HG03378 (cell line): ENCODE measurements around the gene CTIF.

Experiments
- ATAC-seq: cut with Tn5 transposase; IDR thresholded peaks from one replicate; pipeline ENCODE4 v1.9.1; 2021; ENCODE audit warnings: mild to moderate bottlenecking, moderate library complexity; ENCODE audit not compliant: unreplicated experiment

CTIF gene

DNA sequence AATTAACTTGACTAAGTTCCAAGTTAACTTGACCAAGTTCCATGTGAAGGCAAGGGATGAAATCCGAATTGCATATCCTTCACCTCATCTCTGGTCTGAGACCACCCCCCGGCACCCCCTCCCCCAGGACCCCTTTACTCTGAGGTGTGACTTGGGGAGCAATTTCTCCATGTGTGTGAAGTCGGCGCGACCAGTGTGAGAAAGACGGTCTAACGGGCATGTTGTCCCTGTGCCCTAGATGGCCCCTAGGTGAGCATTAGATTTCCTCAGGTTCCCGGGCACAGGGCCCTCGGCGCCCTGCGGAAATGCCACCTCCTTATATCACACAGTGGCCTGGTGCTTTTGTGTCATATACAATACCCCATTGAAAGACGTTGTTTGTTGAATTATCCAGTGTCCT is 137.1 kb downstream of the CTIF start:
- no peak for ATAC-seq

DNA sequence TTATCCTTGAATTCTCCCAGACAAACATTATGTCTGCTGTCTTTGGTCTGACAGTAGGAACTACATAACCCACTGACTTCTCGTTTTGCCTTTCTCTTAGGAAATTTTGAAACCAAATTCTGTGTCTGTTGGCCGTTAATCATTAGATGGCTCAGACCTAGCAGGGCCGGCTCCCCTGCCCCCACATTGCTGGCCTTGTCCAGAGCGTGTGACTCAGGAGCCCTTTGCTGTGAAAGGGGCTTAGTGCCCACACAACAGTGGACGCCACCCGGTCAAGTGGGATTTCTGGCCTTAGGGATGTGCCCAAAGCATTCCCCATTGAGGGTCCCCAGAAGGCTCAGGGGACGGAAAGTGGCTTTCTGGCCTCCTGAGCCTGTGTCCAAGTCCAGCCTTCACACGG is 137.5 kb downstream of the CTIF start:
- ATAC-seq: no peak

DNA sequence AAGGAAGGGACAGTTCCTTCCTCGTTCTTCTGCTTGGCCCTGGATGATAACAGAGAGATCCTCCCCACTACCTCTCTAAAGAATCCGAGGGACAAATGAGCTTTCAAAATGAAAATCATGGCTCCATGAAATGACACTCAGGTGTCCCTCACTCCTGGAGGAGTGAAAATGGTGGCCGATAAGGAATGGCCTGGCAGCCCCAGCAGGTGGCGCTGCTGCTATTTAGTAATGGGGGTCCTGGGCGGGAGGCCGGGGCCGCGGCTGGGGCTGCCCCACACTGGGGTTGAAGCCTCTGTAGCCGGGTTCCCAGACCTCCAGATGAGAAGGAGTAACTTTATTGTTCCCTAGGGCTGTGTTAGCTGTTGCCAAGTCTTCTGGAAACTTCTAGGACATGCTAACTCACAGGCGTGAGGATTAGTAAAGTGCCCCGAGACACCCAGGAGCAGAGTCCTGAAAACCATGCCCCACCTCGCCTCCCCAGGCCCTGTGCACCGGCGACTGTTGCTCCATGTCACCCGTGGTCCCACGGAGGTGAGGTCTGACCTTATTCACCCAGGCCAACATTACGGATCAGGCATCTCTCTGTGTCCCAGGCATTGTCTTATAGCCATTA is 138.0 kb downstream of the CTIF start:
- no peak for ATAC-seq

DNA sequence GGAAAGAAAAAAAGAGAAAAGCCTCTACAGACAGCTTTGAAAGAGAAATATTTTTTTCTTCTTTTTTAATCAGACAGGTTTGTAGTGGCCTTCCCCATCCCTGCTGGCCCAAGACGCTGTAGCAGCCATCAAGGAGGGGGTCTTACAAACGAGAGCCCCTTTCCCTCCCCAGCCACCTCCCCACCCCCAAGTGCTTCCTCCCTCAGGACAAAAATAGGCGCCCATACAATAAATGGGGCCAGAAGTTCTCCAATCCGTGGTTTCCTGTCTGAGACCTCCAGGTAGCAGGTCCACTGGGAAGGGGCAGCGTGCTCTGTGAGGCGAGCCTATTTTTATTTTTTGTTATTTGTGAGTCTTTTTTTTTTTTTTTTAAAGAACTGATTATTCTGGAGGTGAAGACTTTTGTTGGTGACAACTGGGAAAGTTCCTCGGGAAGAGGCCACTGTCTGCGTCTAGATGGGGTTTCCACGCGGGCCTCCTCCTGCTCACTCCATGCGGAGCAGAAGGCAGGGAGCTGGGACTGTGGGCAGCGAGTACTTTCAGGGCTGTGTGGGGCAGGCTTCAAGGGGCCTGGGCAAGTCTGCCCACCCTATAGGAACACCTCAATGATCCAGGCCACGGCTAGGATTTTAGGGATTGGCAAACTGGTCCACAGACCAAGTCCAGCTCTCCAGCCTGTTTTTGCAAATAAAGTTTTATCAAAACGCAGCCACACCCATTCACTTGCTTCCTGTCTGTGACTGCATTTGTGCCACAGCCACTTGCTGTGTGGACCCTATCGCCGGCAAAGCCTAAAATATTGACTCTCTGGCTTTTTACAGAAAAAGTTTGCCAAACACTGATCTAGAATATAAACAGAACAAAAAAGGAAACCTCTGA is 139.6 kb downstream of the CTIF start:
- ATAC-seq: no peak

DNA sequence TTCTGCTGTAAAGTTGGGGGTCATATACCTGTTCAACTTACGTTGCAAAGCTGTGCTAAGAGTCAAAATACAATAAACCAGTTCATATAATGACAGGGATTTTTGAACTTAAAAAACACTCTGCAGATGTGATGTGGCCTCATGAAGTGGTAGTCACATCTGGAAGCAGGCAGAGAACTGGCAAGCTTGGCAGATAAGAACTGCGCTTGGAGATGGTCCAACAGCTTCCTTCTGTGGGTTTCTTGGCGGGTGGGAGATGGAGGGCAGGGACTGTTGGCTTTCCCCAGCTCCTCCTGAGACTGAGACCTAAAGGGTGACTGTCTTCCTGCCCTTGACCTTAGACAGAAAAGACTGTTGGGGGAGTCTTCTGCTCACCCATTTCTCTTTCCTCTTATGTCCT is 140.4 kb downstream of the CTIF start:
- ATAC-seq: no peak

DNA sequence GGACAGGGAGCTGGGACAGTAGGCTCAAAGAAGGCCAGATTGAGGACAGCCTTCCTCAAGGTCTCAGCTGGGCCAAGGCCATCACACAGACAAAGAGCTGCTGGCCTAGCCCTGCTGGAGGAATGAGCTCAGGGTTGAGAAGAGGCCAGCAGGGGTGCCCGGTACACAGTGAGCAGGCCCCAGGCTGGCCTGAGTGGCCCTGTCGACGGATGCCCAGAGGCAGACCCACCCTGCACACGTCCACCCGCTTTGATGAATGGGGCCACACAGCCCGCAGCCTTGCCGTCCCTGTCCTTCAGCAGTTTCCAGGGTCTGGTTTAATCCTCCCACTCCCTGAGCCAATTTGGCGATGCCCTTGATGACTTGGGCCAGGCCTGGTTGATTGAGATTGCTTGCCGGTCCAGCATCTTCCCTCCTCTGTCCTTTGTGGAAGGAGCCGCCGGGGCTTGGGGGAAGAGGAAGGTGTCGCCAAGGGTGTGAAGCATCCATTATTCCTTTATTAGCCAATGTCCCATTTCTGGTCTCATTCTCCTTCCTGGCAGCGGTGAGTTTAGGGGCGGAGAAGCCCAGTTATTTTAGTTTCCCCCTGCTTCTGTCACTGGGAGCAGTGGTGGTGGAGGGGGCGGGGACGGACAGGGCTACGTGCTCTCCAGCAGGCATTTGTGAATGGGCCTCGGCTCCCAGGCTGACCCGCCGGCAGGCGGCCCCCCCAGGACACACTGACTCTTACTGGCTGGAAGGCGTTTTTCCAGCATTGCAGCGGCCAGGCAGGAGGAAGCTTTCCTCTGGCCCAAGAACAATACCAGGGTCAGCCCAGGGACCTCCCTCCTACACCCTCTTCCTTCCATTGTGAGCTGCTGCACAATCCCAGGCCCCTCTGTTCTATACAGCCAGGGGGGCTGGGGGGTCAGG is 141.8 kb downstream of the CTIF start:
- no peak for ATAC-seq

DNA sequence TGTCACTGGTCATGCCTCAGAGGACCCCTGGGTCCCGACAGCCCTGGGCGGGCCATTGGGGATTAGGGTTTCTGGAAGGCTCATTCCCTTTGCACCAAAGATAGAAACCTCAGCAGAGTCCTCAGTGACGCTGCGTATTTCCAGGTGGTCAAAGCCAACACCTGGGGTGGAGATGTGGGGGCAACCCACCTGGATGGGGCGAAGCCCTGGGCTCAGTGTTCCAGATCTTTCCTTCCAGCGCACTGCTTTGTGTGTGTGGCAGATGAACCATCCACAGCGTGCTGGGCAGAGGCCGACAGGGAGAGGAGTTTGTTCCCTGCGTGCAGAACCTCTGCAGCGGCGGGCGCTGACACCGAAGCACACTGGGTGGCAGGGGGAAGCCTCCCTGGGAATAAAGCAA is 143.9 kb downstream of the CTIF start:
- ATAC-seq: no peak

DNA sequence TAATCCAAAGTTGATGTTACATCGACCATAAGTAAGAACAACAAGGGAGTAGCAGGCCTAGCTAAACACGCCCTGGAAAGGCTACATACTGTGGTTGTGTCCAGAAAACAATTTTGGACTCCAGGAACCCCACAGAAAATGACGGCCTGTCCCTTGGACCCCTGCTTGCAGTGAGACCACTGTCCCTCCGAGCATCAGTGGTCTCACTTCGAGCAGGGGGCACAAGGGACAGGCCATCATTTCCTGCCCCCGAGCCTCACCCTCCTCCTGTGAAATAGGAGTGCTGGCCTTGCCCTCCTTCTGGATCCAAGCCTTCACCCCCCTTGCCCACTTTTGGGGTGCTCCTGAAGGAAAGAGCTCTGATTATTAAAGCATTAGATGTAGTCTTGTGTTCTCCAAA is 144.4 kb downstream of the CTIF start:
- ATAC-seq: no peak

DNA sequence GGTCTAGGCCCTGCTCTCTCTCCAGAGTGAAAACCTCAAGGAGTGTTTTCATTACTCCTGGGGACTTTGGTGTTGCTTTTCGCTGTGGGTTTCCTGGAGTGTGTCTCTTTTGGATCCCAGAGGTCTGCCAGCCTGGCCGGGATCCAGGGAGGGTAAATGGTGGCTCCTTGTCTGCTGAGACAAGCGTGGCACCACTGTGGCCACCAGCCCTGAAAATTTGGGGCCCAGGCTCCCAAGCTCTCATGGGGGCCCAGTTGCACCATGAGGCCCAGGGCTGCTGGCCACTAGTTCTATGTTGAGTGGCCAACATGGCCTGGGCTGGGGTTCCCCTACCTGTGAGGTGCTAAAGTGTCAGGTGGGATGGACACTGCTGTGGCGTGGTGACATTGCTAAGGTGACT is 144.8 kb downstream of the CTIF start:
- ATAC-seq: no peak

DNA sequence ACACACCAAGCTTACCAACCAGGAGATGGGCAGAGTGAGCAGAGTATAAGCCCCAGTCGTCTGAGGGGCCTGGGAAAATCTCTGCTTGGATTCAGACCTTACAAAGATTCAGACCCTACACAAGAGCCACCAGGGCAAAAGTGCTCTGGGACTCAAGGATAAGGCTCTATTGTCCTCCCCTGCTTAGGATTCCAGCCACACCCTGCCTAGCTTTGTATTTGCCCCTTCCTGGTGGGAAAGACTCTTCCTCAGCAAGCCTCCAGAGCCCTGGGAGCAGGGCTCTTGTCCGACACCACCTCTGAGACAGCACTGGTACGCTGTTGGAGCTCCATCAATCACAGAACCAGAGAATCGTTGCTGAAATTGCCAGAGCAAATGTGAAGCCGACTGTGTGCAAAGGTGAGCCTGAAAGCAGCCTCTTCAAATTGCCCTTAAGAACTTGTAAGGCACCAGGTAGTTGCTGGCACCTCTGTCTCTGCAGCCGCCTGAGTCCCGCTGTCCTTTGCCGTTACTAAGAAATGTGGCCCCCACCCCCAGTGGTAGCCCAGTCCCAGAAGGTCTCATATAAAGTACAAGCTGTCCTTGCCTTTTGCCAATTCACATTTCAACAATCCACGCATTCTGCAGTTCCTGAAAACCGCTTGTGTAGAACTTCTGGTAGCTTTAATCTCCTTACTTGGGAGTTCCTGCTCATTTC is 148.7 kb downstream of the CTIF start:
- no peak for ATAC-seq

DNA sequence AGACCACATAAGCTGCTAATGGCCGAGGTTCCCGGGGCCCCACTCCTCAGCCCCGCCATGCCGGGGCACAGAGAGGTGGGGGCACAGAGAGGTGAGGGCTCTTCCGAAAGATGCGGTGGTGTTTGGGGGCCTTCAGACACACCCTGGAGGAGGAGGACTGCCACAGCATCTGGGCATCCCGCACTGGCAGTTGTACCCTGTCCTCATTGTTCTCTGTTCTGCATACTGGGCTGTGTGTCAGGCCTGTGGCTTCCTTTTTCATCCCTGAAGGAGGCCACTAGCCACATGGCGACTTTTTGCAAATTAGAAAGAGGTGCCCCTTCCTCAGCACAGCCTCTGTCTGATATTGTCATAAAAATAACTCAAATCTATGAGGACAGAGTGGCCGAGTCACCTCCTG is 150.1 kb downstream of the CTIF start:
- ATAC-seq: no peak

DNA sequence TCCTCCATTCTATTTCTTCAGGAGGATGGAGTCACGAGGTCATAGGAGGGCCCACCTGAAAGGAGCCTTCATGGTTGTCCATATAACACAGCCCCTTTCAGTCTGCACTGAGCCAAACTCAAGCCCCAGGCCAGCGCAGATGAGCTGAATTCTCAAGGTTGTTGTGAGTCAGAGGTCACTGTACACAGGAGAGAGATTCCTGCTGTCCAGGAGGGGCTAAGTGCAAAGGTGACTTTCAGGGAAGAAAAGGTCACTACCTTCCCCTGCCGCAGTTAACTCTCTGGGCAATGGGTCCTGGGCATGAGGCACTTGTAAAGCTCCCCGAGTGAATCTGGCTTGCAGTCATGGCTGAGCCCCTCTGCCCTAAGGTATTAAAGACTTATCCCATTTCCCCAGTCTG is 150.7 kb downstream of the CTIF start:
- ATAC-seq: no peak

DNA sequence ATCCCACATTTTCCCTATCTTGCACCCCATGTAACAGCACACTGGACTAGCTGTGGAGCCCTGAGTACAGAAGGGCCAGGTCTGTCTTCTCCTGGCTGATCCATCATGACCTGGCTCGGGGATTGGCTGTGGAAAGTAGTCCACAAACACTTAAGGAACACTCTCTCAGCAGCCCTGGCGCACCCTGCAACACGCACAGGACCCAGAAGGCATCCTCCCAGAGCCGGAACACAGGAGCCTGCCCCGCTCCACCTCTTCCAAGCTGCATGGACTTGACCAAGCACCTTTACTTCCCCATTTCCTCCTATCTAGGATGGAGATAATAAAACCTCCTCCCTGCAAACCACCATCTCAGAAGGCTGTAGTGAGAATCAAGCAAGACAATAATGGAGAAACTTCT is 151.7 kb downstream of the CTIF start:
- ATAC-seq: no peak

DNA sequence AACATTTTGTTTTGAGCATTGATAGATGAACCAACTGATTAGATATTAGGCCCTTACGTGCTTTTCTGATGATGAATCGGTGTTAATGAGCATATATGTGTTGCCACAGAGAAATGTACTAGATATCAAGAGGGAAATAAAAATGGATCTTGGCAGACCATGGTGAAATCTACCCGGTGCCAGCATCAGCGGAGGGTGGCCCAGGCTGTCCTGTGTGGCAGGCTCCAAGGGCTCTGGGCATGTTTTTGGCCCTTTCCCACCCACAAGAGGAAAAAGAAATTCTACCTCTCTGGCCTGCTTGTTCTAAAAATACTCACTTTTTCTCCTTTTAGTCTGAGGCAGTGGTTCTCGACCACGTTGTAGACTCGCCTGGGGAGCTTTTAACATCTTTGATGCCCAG is 154.2 kb downstream of the CTIF start:
- ATAC-seq: no peak

DNA sequence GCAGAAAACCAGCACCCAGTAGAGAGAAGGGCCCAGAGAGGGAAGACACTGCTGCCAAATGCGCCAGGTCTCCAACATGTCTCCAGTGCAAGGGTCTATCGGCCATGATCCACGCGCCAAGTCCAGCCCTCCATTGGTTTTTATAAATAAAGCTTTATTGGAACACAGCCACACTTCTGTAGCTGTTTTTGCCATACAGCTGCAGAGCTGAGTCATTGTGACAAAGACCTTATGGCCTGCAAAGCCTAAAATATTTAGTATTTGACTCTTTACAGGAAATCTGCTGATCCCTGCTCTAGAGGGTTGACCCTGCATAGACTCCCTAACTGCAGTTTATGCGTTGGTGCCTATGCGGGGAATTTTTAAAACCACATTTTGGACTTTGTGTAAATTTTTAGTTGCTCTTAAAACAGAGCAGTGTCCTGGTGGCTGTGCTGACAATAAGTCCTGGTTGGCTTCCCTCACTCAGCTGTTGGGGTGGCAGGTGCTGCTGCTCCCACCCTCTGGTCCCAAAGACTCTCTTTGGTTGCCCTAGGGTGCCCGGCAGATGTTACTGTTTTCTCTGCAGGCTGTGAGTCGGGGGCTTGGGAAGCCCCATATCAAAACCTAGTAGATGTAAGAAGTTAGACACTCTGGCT is 154.9 kb downstream of the CTIF start:
- ATAC-seq: no peak

DNA sequence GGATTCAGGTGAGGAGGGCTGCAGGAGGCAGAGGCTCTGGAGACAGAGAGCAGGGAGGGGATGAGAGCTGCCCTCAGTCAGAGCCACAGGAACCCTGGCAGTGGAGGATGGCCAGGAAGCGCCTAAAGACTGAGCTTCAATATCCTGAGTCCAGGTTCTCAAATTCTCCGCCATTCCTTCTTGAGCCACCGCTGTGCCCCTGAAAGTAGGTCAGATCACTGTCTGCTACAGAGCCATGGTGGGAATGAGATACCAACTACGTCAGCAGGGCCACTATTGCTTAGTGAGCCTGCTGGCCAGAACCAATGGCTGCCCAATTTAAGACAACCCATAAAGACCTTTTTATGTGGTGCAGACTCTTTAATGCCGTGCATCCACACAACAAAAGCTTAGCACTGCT is 155.5 kb downstream of the CTIF start:
- no peak for ATAC-seq

DNA sequence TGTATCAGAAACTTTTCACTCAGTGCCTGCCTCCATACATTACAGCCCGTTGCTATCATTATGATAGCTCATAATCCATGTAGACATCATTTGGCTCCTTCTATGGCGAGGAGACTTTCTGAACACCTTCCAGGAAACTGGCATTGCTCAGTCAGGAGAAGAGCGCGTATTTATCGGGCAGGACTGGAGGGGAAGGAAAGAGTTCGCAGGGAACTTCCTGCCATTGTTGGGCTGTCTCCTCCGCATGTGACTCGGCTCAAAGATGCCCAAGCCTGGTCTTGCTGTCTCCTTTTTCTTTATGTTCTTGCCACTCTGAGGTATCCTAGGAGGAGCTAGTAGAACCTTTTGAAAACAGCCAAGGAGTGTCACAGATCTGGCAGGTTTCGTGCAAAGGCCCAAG is 156.8 kb downstream of the CTIF start:
- no peak for ATAC-seq

DNA sequence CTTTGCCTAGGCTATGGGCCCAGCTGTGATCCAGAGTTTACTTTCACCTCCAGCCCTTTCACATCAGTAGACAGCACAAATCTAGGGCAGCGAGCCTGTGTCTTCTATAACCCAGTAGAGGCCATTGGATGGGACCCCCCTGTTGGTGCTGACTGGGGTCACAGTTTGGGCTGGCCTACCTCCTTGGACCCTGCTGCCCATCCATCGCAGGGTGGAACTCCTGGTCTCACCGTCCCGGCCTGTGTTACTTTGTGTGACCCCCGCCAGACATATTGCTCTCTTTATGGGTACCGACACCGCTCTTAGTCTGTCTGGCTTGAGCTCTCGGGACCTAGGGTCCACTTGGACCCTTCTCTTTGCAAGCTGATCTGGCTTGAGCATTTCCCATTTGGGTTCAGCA is 157.4 kb downstream of the CTIF start:
- ATAC-seq: no peak

DNA sequence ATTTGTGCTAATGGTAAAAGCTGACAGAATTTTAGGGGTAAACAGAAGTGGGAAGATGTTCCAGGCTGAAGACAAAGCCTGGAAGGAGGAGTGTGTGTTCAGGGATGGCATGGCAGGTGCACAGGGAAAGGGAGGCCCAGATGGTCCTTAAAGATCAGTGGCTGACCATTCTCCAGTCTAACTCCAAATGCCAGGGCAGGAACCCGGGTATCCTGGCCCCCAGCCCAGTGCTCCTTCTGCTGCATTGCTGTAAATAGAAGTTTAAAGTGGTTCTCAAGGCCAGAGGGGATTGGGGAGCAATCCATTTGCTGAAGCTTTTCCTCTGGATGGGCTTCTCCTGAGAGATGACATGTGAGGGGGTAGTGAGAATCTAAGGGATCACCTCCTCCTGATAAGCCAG is 158.6 kb downstream of the CTIF start:
- no peak for ATAC-seq

DNA sequence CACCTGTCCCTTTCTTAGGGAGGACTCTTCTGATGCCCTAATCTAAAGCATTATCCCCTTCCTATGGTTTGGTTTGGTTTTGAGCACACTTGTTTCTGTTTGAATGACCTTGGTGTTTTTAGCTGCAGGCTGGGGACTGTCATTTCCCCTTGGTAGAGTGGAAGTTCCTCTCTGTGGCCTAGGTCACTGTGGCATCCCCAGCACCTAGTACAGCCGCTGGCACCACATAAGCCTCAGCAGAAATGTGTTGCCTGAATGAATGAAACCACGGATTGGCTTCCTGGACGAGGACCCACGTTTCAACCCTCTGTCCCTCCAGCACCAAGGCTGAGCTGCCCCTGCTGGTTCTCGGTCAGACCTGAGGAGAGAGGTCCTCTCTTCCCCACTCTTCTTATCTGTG is 159.9 kb downstream of the CTIF start:
- ATAC-seq: peak; percentile 45

DNA sequence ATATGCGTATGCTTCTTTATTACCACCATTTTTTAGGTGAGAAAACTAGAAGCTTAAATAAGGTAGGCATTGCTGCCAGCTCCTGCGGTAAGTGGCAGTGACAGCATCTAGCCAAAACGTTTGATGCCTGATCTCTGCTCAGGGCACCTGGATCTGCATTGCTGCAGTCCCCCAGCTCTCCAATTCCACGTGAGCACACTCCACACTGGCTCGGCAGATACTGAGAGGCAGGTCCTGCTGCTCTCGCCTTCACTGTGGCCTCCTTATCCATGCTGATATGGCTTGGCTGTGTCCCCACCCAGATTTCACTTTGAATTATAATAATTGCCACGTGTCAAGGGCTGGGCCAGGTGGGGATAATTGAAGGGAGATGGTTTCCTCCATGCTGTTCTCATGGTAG is 160.9 kb downstream of the CTIF start:
- ATAC-seq: no peak
